SK-N-SH (cell line): Measurements from ENCODE around the gene PLEKHA8. TPM values are rescaled to one million over a fixed set of nuclear protein-coding genes. Genes with fewer than 3 reads are reported as not detected.

Experiments used
- CTCF ChIA-PET: fragments of 300-600, 350-600 bp; formaldehyde crosslinking; extraction: SDS; loops from one replicate; lab custom pipeline; 2021; lab: Yijun Ruan, JAX
- POLR2A ChIA-PET: fragments of 350-600 bp; sonication (Branson Sonifier 250); formaldehyde crosslinking; extraction: SDS; loops from one replicate; lab custom pipeline; 2020; ENCODE audit warnings: antibody characterized with exemption, inconsistent platforms; lab: Yijun Ruan, JAX
- DNase-seq: peaks from one replicate; pipeline ENCODE4 v3.0.0; 2012
- H2AFZ ChIP-seq: fragments of 200-600 bp; sonication (generic); 2 replicates; pipeline ENCODE4 v1.8.1; 2016; ENCODE audit warnings: antibody characterized with exemption, mild to moderate bottlenecking, low read depth
- H3F3A ChIP-seq: fragments of 200-600 bp; sonication (generic); replicated peaks from 2 replicates; pipeline ENCODE3; 2016; ENCODE audit warnings: antibody characterized with exemption, mild to moderate bottlenecking; ENCODE audit not compliant: insufficient read depth
- H3K27ac ChIP-seq, 2 experiments: fragments of 200-500 bp in 1 of 2; fragments of 200-600 bp in 1 of 2; sonication (Bioruptor generic) in 1 of 2; sonication (generic), shearing (Covaris generic) in 1 of 2; 2 replicates each; pipeline versions ENCODE4 v1.5.1 to v1.6.1; 2014 to 2016; ENCODE audit warnings: low read depth in 2 of 2, inconsistent platforms in 1 of 2, low read length in 1 of 2, mild to moderate bottlenecking in 1 of 2, mixed read lengths in 1 of 2
- H3K27me3 ChIP-seq: fragments of 200-600 bp; sonication (generic), shearing (Covaris generic); 2 replicates; pipeline ENCODE4 v1.6.1; 2016; ENCODE audit warnings: mixed run types; ENCODE audit not compliant: insufficient read depth
- H3K36me3 ChIP-seq, 2 experiments: fragments of 200-500 bp in 1 of 2; fragments of 200-600 bp in 1 of 2; sonication (Bioruptor generic) in 1 of 2; sonication (generic) in 1 of 2; replicated peaks in 1 of 2; 2 replicates each; pipeline versions ENCODE3 to v1.5.1; 2014 to 2016; ENCODE audit warnings: low read length in 1 of 2, mild to moderate bottlenecking in 1 of 2; ENCODE audit not compliant: insufficient read depth in 2 of 2, control insufficient read depth in 1 of 2
- H3K4me1 ChIP-seq, 2 experiments: fragments of 200-500 bp in 1 of 2; fragments of 200-600 bp in 1 of 2; sonication (Bioruptor generic) in 1 of 2; sonication (generic), shearing (Covaris generic) in 1 of 2; 2 replicates each; pipeline versions ENCODE4 v1.5.1 to v1.6.1; 2014 to 2016; ENCODE audit warnings: low read depth in 1 of 2, low read length in 1 of 2, mixed run types in 1 of 2; ENCODE audit not compliant: insufficient read depth in 2 of 2, control insufficient read depth in 1 of 2
- H3K4me2 ChIP-seq: fragments of 200-600 bp; sonication (generic), shearing (Covaris generic); 2 replicates; pipeline ENCODE4 v1.6.1; 2017; ENCODE audit warnings: mixed run types
- H3K4me3 ChIP-seq, 2 experiments: fragments of 200-500 bp in 1 of 2; fragments of 200-600 bp in 1 of 2; sonication (Bioruptor generic) in 1 of 2; sonication (generic), shearing (Covaris generic) in 1 of 2; 2 replicates each; pipeline versions ENCODE4 v1.5.1 to v1.8.1; 2014 to 2016; ENCODE audit warnings: low read depth in 2 of 2, inconsistent platforms in 1 of 2, low read length in 1 of 2, mild to moderate bottlenecking in 1 of 2, mixed read lengths in 1 of 2, moderate library complexity in 1 of 2
- H3K79me2 ChIP-seq: fragments of 200-600 bp; sonication (generic); 2 replicates; pipeline ENCODE4 v1.8.1; 2017; ENCODE audit warnings: mild to moderate bottlenecking; ENCODE audit not compliant: insufficient read depth
- H3K9ac ChIP-seq: fragments of 200-600 bp; sonication (generic); 2 replicates; pipeline ENCODE4 v1.6.1; 2017; ENCODE audit warnings: mixed run types
- H3K9me2 ChIP-seq: fragments of 200-600 bp; sonication (generic); 2 replicates; pipeline ENCODE4 v1.6.1; 2017; ENCODE audit warnings: mixed run types
- H3K9me3 ChIP-seq: fragments of 200-600 bp; sonication (generic); 2 replicates; pipeline ENCODE4 v1.6.1; 2017; ENCODE audit warnings: mixed run types, mild to moderate bottlenecking, moderate library complexity
- H4K20me1 ChIP-seq: fragments of 200-600 bp; sonication (generic); 2 replicates; pipeline ENCODE4 v1.6.1; 2017; ENCODE audit warnings: mild to moderate bottlenecking, mixed run types; ENCODE audit not compliant: insufficient read depth
- FOSL2 ChIP-seq: IDR thresholded peaks from 2 replicates; pipeline ENCODE4 v1.4.0; 2012; ENCODE audit warnings: low read depth, mild to moderate bottlenecking, moderate library complexity, borderline replicate concordance
- GABPA ChIP-seq: IDR thresholded peaks from 2 replicates; pipeline ENCODE4 v1.4.0; 2012; ENCODE audit warnings: low read depth, mild to moderate bottlenecking
- GATA2 ChIP-seq: sonication (generic); formaldehyde crosslinking; IDR thresholded peaks from 2 replicates; pipeline ENCODE4 v1.5.0; 2020; ENCODE audit warnings: mild to moderate bottlenecking, missing genetic modification reagents
- MEF2A ChIP-seq: IDR thresholded peaks from 2 replicates; pipeline ENCODE4 v1.4.0; 2012; ENCODE audit warnings: low read depth, borderline replicate concordance
- MXI1 ChIP-seq: IDR thresholded peaks from 2 replicates; pipeline ENCODE4 v1.6.1; 2012; ENCODE audit warnings: mild to moderate bottlenecking, low read depth, low read length, improper control_type of control experiment
- POLR2AphosphoS5 ChIP-seq: IDR thresholded peaks from 2 replicates; pipeline ENCODE4 v1.6.1; 2012; ENCODE audit warnings: low read depth, low read length
- RFX5 ChIP-seq: IDR thresholded peaks from 2 replicates; pipeline ENCODE4 v1.6.1; 2012; ENCODE audit warnings: mild to moderate bottlenecking, improper control_type of control experiment, low read length
- RXRA ChIP-seq: IDR thresholded peaks from 2 replicates; pipeline ENCODE4 v1.4.0; 2012; ENCODE audit warnings: low read depth, mild to moderate bottlenecking, borderline replicate concordance
- TAF1 ChIP-seq: IDR thresholded peaks from 2 replicates; pipeline ENCODE4 v1.6.1; 2012; ENCODE audit warnings: low read depth, mild to moderate bottlenecking, low read length, moderate library complexity, borderline replicate concordance
- YY1 ChIP-seq: IDR thresholded peaks from 2 replicates; pipeline ENCODE4 v1.4.0; 2012; ENCODE audit warnings: low read depth, mild to moderate bottlenecking
- polyA plus RNA-seq, 3 experiments: library from polyadenylated mRNA; depleted of rRNA; stranded (reverse); fragments of >200 nt; gene quantifications; 2 replicates each; pipeline ENCODE4 v1.2.3, GENCODE V29; 2012
- TF ChIP-seq, protein P1 (sequence below): IDR thresholded peaks from 2 replicates; pipeline ENCODE4 v1.4.0; 2012; ENCODE audit warnings: low read depth, borderline replicate concordance
- TF ChIP-seq, protein P2 (sequence below): fragments of 200-600 bp; sonication (generic); IDR thresholded peaks from 2 replicates; pipeline ENCODE4 v1.6.1; 2017; ENCODE audit warnings: antibody characterized with exemption, mild to moderate bottlenecking, moderate library complexity
- TF ChIP-seq, protein P3 (sequence below): IDR thresholded peaks from 2 replicates; pipeline ENCODE4 v1.4.0; 2012; ENCODE audit warnings: low read depth, borderline replicate concordance
- TF ChIP-seq, protein P4 (sequence below): IDR thresholded peaks from 2 replicates; pipeline ENCODE4; 2012
- TF ChIP-seq, protein P5 (sequence below): IDR thresholded peaks from 2 replicates; pipeline ENCODE4 v1.6.1; 2012; ENCODE audit warnings: mild to moderate bottlenecking, low read depth, low read length, moderate library complexity

PLEKHA8 gene
- polyA plus RNA-seq, 1 of the 3 experiments (the other 2 are of a cell fraction): 4.9 TPM

DNA sequence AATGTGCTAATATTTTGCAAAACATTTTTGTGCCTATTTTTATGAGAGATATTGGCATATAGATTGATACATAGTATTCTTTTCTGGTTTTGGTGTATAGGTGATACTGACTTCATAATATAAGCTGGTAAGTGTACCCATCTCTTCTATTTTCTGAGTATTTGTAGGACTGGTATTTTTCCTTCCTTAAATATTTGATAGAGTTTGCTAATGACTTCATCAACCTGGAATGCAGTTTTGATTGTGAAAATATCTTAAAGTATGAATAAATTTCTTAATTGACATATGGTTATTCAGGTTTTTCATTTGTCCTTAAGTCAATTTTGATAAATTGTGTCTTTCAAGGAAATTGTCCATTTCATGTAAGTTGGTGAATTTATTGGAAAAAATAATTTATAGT lies 32.6 kb upstream of the PLEKHA8 start:
- Histone ChIP-seq H3K4me1 (no peaks in the 10 kb centered on the region), H2AFZ (no peak overlapping the region), H3K9ac (no peak overlapping the region), H3K27ac (no peak overlapping the region), H3K9me3 (peaks cover 34% of the 10 kb centered on the region), H3K79me2 (peaks cover 3% of the 10 kb centered on the region), H3K4me2 (no peak overlapping the region), H4K20me1 (no peaks in the 10 kb centered on the region), H3K4me3 (no peak overlapping the region), H3K36me3 (peaks cover 0 to 15% of the 10 kb centered on the region in 2 experiments), H3K27me3 (no peaks in the 10 kb centered on the region), H3F3A (no peaks in the 10 kb centered on the region), H3K9me2 (no peaks in the 10 kb centered on the region)
- CTCF ChIA-PET: interaction anchor here (0.8 kb wide), 1 partner anchor 67 kb away, joined by 3 read pairs; no protein-coding TSS in a partner anchor
- no peak for TF ChIP-seq POLR2AphosphoS5
- TF ChIP-seq, protein P1, sequence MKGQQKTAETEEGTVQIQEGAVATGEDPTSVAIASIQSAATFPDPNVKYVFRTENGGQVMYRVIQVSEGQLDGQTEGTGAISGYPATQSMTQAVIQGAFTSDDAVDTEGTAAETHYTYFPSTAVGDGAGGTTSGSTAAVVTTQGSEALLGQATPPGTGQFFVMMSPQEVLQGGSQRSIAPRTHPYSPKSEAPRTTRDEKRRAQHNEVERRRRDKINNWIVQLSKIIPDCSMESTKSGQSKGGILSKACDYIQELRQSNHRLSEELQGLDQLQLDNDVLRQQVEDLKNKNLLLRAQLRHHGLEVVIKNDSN: no peak
- no peak for TF ChIP-seq FOSL2
- no peak for TF ChIP-seq MEF2A
- no peak for TF ChIP-seq MXI1
- TF ChIP-seq RFX5: no peak
- TF ChIP-seq, protein P2, sequence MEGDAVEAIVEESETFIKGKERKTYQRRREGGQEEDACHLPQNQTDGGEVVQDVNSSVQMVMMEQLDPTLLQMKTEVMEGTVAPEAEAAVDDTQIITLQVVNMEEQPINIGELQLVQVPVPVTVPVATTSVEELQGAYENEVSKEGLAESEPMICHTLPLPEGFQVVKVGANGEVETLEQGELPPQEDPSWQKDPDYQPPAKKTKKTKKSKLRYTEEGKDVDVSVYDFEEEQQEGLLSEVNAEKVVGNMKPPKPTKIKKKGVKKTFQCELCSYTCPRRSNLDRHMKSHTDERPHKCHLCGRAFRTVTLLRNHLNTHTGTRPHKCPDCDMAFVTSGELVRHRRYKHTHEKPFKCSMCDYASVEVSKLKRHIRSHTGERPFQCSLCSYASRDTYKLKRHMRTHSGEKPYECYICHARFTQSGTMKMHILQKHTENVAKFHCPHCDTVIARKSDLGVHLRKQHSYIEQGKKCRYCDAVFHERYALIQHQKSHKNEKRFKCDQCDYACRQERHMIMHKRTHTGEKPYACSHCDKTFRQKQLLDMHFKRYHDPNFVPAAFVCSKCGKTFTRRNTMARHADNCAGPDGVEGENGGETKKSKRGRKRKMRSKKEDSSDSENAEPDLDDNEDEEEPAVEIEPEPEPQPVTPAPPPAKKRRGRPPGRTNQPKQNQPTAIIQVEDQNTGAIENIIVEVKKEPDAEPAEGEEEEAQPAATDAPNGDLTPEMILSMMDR: no peak
- TF ChIP-seq, protein P3, sequence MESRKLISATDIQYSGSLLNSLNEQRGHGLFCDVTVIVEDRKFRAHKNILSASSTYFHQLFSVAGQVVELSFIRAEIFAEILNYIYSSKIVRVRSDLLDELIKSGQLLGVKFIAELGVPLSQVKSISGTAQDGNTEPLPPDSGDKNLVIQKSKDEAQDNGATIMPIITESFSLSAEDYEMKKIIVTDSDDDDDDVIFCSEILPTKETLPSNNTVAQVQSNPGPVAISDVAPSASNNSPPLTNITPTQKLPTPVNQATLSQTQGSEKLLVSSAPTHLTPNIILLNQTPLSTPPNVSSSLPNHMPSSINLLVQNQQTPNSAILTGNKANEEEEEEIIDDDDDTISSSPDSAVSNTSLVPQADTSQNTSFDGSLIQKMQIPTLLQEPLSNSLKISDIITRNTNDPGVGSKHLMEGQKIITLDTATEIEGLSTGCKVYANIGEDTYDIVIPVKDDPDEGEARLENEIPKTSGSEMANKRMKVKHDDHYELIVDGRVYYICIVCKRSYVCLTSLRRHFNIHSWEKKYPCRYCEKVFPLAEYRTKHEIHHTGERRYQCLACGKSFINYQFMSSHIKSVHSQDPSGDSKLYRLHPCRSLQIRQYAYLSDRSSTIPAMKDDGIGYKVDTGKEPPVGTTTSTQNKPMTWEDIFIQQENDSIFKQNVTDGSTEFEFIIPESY: no peak
- TF ChIP-seq, protein P4, sequence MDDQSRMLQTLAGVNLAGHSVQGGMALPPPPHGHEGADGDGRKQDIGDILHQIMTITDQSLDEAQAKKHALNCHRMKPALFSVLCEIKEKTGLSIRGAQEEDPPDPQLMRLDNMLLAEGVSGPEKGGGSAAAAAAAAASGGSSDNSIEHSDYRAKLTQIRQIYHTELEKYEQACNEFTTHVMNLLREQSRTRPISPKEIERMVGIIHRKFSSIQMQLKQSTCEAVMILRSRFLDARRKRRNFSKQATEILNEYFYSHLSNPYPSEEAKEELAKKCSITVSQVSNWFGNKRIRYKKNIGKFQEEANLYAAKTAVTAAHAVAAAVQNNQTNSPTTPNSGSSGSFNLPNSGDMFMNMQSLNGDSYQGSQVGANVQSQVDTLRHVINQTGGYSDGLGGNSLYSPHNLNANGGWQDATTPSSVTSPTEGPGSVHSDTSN: no peak
- no peak for TF ChIP-seq RXRA
- no peak for TF ChIP-seq GABPA
- TF ChIP-seq, protein P5, sequence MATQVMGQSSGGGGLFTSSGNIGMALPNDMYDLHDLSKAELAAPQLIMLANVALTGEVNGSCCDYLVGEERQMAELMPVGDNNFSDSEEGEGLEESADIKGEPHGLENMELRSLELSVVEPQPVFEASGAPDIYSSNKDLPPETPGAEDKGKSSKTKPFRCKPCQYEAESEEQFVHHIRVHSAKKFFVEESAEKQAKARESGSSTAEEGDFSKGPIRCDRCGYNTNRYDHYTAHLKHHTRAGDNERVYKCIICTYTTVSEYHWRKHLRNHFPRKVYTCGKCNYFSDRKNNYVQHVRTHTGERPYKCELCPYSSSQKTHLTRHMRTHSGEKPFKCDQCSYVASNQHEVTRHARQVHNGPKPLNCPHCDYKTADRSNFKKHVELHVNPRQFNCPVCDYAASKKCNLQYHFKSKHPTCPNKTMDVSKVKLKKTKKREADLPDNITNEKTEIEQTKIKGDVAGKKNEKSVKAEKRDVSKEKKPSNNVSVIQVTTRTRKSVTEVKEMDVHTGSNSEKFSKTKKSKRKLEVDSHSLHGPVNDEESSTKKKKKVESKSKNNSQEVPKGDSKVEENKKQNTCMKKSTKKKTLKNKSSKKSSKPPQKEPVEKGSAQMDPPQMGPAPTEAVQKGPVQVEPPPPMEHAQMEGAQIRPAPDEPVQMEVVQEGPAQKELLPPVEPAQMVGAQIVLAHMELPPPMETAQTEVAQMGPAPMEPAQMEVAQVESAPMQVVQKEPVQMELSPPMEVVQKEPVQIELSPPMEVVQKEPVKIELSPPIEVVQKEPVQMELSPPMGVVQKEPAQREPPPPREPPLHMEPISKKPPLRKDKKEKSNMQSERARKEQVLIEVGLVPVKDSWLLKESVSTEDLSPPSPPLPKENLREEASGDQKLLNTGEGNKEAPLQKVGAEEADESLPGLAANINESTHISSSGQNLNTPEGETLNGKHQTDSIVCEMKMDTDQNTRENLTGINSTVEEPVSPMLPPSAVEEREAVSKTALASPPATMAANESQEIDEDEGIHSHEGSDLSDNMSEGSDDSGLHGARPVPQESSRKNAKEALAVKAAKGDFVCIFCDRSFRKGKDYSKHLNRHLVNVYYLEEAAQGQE: no peak
- TF ChIP-seq TAF1: no peak
- no peak for TF ChIP-seq YY1
- no peak for TF ChIP-seq GATA2 (CRISPR knock-in tag)
- POLR2A ChIA-PET: no interaction called here
- no peak for DNase-seq
